Suprapubic skin (tissue), 4 donors: ENCODE results near the gene CCDC70.

Experiments
- POLR2A ChIP-seq, 2 donors: fragments of 450-650 bp; IDR thresholded peaks; one replicate each; pipeline ENCODE4 v1.6.1; 2017; ENCODE audit warnings: antibody characterized with exemption in 2 of 2, mild to moderate bottlenecking in 2 of 2, moderate library complexity in 2 of 2
- POLR2AphosphoS5 ChIP-seq, 3 donors: sonication (generic); formaldehyde crosslinking; IDR thresholded peaks; one replicate each; pipeline ENCODE4 v1.6.1; 2017; ENCODE audit warnings: antibody characterized with exemption in 3 of 3
- TF ChIP-seq, protein P1 (sequence below), 2 donors: fragments of 200-600 bp in 1 of 2; fragments of 450-650 bp in 1 of 2; sonication (generic) in 1 of 2; IDR thresholded peaks; one replicate each; pipeline ENCODE4 v1.5.1; 2016 to 2019; ENCODE audit warnings: antibody characterized with exemption in 2 of 2, mild to moderate bottlenecking in 1 of 2, moderate library complexity in 1 of 2

DNA sequence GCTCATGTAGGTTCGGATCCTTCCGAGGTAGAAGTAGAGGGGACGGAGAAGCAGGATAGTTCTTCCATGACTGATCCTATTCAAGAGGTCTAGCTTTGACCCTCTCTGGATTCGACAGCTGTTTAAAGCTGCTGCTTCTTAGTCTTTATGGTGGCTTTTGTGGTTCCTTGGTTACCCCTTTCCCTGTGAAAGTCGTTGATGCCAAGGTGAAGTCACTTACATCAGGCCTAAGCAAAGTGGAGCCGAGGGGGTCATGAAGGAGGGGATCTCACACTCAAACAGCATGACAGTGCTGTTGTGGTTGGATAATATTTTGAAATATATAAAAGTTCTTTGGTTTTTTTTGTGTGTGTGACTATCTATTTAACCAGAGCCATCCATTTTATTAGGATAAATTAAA is 8.1 kb downstream of the CCDC70 start:
- TF ChIP-seq POLR2AphosphoS5 (IDR thresholded peaks at IDR 0.05) (no peak), POLR2A (IDR thresholded peaks at IDR 0.05) (no peak)
- TF ChIP-seq, protein P1, sequence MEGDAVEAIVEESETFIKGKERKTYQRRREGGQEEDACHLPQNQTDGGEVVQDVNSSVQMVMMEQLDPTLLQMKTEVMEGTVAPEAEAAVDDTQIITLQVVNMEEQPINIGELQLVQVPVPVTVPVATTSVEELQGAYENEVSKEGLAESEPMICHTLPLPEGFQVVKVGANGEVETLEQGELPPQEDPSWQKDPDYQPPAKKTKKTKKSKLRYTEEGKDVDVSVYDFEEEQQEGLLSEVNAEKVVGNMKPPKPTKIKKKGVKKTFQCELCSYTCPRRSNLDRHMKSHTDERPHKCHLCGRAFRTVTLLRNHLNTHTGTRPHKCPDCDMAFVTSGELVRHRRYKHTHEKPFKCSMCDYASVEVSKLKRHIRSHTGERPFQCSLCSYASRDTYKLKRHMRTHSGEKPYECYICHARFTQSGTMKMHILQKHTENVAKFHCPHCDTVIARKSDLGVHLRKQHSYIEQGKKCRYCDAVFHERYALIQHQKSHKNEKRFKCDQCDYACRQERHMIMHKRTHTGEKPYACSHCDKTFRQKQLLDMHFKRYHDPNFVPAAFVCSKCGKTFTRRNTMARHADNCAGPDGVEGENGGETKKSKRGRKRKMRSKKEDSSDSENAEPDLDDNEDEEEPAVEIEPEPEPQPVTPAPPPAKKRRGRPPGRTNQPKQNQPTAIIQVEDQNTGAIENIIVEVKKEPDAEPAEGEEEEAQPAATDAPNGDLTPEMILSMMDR (IDR thresholded peaks at IDR 0.05): no peak
